ENCODE measurements around the gene HOXA13.

Gene HOXA13

GRCh38 chr7:27208998-27209397 lies 9.1 kb upstream of the HOXA13 start:
- TF ChIP-seq, protein P1, sequence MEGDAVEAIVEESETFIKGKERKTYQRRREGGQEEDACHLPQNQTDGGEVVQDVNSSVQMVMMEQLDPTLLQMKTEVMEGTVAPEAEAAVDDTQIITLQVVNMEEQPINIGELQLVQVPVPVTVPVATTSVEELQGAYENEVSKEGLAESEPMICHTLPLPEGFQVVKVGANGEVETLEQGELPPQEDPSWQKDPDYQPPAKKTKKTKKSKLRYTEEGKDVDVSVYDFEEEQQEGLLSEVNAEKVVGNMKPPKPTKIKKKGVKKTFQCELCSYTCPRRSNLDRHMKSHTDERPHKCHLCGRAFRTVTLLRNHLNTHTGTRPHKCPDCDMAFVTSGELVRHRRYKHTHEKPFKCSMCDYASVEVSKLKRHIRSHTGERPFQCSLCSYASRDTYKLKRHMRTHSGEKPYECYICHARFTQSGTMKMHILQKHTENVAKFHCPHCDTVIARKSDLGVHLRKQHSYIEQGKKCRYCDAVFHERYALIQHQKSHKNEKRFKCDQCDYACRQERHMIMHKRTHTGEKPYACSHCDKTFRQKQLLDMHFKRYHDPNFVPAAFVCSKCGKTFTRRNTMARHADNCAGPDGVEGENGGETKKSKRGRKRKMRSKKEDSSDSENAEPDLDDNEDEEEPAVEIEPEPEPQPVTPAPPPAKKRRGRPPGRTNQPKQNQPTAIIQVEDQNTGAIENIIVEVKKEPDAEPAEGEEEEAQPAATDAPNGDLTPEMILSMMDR (IDR thresholded peaks at IDR 0.05), result no peak

DNA sequence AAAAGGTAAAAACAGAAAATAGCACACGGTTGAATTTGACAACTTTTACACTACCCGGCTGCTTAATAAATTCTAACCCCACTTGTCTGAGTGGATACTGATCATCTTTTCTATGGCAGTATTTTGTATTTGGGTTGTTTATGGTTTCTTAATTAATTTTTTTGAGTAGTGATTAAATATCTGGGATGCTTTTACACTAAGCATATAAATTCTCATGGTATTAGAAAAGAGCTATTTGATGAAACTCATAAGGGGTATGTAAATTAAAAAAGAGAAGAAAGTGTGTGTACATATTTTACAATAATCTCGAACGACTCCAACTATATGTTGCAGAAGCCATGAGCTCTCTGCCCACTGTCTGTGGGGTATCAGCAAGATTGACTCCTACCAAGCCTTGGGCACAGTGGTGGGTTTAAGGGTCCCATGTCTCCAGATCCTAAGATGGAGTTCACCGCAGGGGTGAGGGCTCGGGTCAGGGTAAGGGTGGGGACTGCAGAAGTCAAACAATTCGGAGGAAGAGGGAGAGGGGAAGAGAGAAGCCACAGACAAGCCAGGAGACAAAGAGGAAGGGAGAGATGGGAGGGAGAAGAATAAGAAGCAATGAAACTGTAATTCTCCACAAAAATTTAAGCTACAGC lies 7.6 kb upstream of the HOXA13 start:
- TF ChIP-seq, protein P1 (IDR thresholded peaks at IDR 0.05), result no peak

DNA sequence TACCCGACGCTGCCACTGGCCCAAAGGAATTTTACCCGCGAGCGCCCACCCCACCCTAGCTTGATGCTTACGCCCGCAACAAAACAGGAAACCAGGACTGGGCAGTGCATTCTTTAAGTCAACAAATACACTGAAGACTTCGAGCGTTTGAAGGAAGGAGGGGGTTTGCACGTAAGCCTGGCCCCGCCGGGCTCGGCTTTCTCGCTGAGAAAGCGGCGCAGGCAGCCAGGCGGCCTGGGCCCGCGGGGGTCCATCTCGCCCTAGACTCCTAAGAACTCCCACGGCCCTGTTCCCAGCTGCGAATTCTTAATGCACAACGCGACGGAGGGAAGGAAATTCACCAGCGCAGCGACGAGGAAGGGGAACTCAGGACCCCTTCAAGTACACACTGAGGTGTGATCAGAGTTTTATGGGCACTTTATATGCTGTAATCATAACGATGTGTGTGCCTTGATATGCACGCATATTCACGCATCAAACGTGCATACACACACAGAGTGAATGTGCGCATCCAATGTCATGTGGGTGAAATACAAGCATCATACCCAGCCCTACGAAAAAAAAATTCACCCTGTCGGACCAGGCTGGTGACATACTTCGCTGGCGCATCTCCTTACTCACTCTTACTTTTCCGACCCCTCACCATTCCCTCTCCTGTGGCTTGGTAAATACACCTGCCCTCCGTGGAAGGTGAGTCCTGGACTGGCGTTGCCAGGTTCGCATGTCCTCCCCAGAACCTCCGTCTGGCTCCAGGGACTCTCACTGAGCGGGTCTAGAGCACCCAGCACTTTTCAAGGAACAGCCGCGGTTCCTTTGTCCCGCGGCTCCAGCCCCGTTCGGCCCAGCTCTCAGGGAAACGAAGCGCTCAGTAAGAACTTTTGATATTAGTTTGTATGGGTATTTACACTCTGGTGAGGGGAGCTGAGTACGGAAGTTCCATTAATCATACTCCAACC lies 5.7 kb upstream of the HOXA13 start:
- TF ChIP-seq, protein P1 (IDR thresholded peaks at IDR 0.05), result no peak

DNA sequence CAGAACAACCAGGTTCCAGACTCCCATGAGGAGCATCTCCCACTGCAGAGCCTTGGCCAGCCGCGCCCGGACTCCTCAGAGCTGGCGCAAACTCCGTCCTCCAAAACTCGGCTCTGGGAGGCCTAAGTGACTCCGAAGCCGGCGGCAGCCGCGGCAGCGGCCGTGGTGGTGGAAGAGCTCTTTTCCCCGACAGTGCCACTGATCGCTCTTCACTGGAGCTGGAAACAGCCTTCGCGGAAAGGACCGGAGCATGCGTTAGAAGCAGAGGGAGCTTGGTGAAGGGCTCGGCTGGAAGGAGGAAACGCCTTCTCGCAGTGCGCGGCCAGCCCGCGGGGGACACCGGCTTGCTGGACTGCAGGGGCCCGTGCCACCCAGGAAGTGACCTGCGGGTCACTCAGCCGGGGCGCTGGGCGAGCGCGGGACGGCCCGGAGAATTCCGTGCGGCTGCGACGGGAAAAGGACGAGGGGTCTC lies 5.0 kb upstream of the HOXA13 start:
- TF ChIP-seq, protein P1 (IDR thresholded peaks at IDR 0.05), result no peak

- TF ChIP-seq, protein P1 (IDR thresholded peaks at IDR 0.05), result no peak
These were observed 4.2 kb upstream of the HOXA13 start for GRCh38 chr7:27203964-27204594.

GRCh38 chr7:27203365-27203953 lies 3.6 kb upstream of the HOXA13 start:
- TF ChIP-seq, protein P1 (IDR thresholded peaks at IDR 0.05), result no peak

GRCh38 chr7:27202862-27203134 lies 2.9 kb upstream of the HOXA13 start:
- TF ChIP-seq, protein P1 (IDR thresholded peaks at IDR 0.05), result no peak

All from LNCAP (cell line).